GM19397 (cell line): Measurements from ENCODE around the gene ROCK1.
"Not testable (repeated sequence)": the region's sequence is repeated elsewhere in the genome, so short reads cannot be mapped to it uniquely, and the experiment has no call there.

Experiments used
- ATAC-seq: cut with Tn5 transposase; IDR thresholded peaks from one replicate; pipeline ENCODE4 v1.9.1; 2021; ENCODE audit warnings: mild to moderate bottlenecking, moderate library complexity; ENCODE audit not compliant: unreplicated experiment

The ROCK1 gene

DNA sequence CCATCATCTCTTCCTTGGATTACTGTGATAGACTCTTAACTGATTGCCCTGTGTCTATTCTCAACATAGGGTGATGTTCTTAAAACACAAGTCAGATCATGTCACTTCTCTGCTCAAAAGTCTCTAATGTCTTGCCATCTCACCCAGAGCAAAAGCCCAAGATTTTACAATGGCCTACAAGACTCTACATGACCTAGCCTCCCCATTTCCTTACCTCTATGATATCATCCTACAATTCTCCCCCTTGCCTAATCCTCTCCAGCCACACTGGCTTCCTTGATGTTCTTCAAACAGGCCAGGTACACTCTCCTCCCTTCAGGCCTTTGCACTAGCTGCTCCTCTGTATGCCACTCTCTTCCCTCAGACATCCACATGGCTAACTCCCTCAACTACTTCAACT is 55.1 kb downstream of the ROCK1 start:
- no peak for ATAC-seq

- ATAC-seq, result no peak
Measured at GRCh38 chr18:21054252-21054821, 57.3 kb downstream of the ROCK1 start.

DNA sequence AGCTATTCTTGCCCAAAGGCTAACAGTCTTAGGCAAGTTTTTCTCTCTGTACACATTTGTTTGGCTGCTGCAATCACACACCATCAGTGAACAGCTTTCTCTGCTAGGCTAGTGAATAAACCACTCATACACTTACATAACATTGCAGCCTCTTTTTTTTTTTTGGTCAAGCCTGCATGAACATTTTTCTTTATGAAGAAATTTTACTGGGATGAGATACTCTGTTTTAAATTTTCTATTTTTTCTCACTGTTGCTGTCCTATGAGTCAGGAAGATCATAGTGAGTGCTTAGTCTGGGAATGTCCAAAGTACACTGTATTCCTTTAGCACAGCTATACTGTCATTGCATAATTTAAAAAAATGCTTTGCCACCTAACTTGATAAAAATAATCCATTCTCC is 58.5 kb downstream of the ROCK1 start:
- ATAC-seq, result no peak

DNA sequence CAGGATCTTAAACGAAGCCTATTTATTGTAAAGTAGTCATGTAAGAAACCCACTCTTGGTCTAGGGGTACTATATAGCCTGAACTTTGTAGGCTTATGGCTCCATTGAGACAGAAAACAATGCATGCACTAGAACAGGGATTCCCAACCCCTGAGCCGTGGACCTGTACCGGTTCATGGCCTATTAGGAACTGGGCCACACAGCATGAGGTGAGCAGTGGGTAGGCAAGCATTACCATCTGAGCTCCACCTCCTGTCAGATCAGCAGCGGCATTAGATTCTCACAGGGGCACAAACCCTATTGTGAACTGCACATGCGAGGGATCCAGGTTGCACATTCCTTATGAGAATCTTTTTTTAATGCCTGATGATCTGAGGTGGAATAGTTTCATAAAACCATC is 59.2 kb downstream of the ROCK1 start:
- no peak for ATAC-seq

- ATAC-seq, result no peak
Measured at GRCh38 chr18:21051620-21052019, 60.0 kb downstream of the ROCK1 start.

DNA sequence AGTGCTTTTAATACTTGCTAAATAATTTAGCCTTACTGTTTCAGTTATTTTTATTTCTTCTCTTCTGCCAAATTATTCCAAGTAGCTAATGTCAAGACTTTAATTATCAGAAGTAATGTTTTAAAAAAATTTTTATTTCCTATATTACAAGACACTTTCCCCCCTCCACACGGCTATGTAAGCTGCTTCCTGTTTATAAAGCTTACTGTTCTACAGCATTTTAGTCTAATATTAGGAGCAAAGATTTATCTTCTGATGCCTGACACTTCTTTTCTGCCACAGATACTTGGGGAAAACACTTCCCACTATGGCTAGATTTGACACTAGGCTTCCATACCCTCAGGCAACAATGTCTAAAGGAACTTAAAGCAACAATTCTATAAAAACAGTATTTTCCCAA is 62.3 kb downstream of the ROCK1 start:
- ATAC-seq, result no peak

GRCh38 chr18:21047126-21047525 is 64.5 kb downstream of the ROCK1 start:
- no peak for ATAC-seq

DNA sequence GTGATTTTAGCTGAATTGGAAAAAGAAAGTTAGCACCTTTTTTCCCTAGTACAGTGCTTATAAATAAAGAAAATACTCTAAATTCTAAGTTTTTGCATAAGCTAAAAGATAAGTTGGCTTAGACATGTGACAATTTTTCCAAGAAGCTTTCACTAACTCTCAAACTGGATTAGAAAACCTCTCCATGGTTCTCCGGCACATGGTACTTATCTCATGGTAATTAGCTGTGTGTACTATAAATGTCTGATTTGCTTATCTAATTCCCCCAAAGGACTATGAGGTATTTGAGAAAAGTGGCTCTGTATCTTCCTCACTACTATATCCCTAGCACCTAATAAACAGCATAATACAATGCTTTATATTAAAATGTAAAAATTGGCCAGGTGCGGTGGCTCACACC is 71.1 kb downstream of the ROCK1 start:
- no peak for ATAC-seq

DNA sequence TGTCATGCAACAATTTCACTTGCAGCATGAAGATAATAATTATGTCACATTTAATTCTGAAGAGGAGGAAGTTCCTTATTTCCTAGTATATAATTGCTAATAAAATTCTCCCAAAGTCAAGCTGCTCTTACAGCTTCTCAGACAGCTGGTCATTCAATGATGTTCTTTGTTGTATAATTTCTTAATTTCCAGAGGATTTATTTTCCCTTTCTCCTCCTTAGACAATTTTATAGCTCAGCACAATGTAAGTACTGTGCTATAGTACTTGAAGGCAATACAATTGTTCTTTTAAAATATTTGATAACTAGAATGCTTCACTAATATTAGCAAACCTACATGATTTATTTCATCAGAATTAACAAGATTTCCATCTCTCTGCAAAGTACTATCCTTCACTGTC is 73.4 kb downstream of the ROCK1 start:
- no peak for ATAC-seq

DNA sequence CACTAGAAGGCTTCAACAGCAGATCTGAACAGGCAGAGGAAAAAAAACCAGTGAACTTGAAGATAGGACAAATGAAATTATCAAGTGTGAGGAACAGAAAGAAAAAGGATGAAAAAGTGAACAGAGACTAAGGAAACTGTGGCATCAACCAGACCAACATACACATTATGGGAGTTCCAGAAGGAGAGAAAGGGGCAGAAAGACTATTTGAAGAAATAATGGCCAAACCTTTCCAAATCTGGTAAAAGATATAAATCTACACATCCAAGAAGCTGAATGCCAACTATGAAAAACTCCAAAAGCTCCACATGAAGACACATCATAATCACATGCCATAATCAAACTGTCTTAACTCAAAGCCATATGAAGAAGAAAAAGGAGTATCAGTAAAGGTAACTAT is 79.8 kb downstream of the ROCK1 start:
- no peak for ATAC-seq

DNA sequence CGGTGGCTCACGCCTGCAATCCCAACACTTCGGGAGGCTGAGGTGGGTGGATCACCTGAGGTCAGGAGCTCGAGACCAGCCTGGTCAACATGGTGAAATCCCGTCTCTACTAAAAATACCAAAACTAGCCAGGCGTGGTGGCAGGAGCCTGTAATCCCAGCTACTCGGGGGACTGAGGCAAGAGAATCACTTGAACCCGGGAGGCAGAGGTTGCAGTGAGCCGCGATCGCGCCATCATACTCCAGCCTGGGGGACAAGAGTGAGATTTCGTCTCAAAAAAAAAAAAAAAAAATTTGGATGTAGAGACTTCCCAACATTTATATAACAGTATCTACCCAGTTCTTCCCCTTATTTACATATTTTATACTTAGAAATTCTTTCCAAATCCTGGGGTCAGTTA is 93.4 kb downstream of the ROCK1 start:
- not testable (repeated sequence) for ATAC-seq

GRCh38 chr18:21012308-21012707 is 99.3 kb downstream of the ROCK1 start:
- no peak for ATAC-seq

GRCh38 chr18:21004726-21005125 is 106.9 kb downstream of the ROCK1 start:
- no peak for ATAC-seq

- no peak for ATAC-seq
Measured at GRCh38 chr18:21000667-21001066, 110.9 kb downstream of the ROCK1 start.

DNA sequence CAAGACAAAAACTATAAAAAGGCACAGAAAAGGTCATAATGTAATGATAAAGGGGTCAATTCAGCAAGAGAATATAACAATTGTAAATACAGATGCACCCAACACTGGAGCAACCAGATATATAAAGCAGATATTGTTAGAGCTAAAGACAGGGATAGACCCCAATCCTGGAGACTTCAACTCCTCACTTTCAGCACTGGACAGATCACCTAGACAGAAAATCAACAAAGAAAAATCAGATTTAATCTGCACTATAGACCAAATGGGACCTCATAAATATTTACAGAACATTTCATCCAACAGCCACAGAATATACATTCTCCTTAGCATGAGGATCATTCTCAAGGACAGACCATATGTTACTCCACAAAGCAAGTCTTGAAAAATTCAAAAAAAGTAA is 114.2 kb downstream of the ROCK1 start:
- ATAC-seq, result no peak

DNA sequence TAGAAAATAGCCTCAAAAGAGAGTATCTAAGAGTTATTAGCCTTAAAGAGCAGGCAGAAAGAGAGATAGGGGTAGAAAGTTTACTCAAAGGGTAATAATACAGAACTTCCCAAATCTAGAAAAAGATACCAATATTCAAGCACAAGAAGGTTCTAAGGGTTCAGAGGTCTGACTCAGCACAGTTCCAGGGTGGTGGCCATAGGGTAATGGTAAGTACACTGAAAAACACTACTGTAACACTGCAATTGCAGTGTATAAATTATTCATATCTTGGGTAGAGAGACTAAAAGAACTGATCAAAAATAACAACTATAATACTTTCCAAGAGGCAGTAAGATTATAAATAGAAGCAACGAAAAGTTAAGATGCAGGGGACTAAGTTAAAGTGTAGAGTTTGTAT is 115.2 kb downstream of the ROCK1 start:
- ATAC-seq, result no peak

DNA sequence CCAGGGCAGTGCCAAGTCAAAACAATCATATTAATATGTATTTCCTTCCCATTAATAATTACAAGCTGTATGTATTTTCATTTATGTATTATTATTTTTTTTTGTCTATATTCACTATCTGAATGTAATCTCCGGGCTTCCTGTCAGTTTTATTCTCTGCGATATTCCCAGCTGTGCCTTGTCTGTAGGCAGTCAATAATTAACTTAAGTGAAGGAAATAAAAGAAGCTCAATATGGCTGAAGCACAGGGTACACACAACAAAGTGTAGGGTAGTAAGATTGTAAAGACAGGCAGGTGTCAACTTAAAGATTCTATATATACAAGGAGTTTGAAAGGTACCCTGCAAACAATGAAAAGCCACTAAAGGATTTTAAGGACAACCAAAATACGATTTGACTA is 122.9 kb downstream of the ROCK1 start:
- ATAC-seq, result no peak

GRCh38 chr18:20975077-20975476 is 136.5 kb downstream of the ROCK1 start:
- no peak for ATAC-seq

GRCh38 chr18:20971886-20972267 is 139.7 kb downstream of the ROCK1 start:
- ATAC-seq, result no peak

- no peak for ATAC-seq
Measured at GRCh38 chr18:20966795-20967194, 144.8 kb downstream of the ROCK1 start.

DNA sequence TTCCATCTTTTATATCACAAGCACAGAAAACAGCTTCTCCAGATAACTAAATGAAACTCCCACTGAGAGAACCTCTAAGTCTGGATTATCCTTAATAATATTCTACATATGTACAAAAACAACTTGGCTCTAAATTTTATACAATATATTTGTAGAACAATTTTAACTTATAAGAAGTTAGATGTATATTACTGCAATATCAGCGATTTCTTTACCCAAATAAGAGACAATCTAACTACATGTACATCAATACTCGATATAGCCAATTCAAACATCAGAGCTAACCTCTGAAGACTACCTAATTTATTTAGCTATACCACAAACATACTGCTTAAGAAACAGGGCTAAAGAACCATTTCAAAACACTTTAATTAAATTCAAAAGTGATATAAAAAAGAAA is 148.6 kb downstream of the ROCK1 start:
- no peak for ATAC-seq

- no peak for ATAC-seq
Measured at GRCh38 chr18:20960735-20961134, 150.9 kb downstream of the ROCK1 start.

- ATAC-seq, result not testable (repeated sequence)
Measured at GRCh38 chr18:20950827-20951226, 160.8 kb downstream of the ROCK1 start.
